ENCODE data around the gene FCHSD2. TPM values are rescaled to one million over a fixed set of nuclear protein-coding genes. Genes with fewer than 3 reads are reported as not detected.
A peak's percentile ranks its signal among the peaks of the same experiment; 100 is the strongest.

Gene FCHSD2
- total RNA-seq (ENCODE audit: unreplicated experiment), result 19.7 TPM
- long read RNA-seq, partial matches to known transcripts, result 0 of 1 reads
- long read RNA-seq, other reads (novel, unspliced or antisense), result 1 of 1 reads

DNA sequence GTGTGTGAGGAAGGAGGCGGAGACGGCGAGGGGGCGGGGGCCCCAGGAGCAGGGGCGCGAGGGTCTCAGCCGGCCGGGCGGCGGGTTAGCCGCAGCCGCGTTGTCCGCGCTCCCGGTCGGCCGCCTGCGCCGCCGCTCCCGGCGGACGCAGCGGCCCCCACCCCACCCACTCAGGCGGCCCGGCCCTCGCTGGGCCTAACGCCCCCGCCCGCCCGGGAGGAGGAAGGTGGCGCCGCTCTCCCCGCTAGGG lies at the start of gene FCHSD2:
TSS of gene FCHSD2 (minus strand) at position 191 of the 250 bp plus-strand sequence. CDS start 441 bp downstream, outside the sequence.
- Mint-ChIP-seq H3K27ac (ENCODE audit: unreplicated experiment) (peak within 1 kb of the TSS; percentile 92), H3K4me3 (ENCODE audit: unreplicated experiment) (peak within 1 kb of the TSS; percentile 97), H3K27me3 (ENCODE audit: unreplicated experiment) (peaks cover 3% of the 10 kb centered on the region), H3K4me1 (ENCODE audit: low read depth, unreplicated experiment) (peaks cover 8% of the 10 kb centered on the region), H3K9me3 (ENCODE audit: unreplicated experiment) (peaks cover 5% of the 10 kb centered on the region), H3K36me3 (ENCODE audit: unreplicated experiment) (no peaks in the 10 kb centered on the region)
- TF ChIP-seq CTCF (IDR thresholded peaks at IDR 0.05; ENCODE audit: partially characterized antibody, unreplicated experiment), result no peak
- no peak for DNase-seq

GRCh38 chr11:73191151-73191550 lies 49.0 kb upstream of the FCHSD2 start:
- Mint-ChIP-seq H3K27ac (ENCODE audit: unreplicated experiment) (no peak overlapping the region), H3K9me3 (ENCODE audit: unreplicated experiment) (peaks cover 2% of the 10 kb centered on the region), H3K4me3 (ENCODE audit: unreplicated experiment) (no peak overlapping the region), H3K36me3 (ENCODE audit: unreplicated experiment) (no peaks in the 10 kb centered on the region), H3K4me1 (ENCODE audit: low read depth, unreplicated experiment) (peaks cover 2% of the 10 kb centered on the region), H3K27me3 (ENCODE audit: unreplicated experiment) (no peaks in the 10 kb centered on the region)
- peak; percentile 7 for DNase-seq
- TF ChIP-seq CTCF (IDR thresholded peaks at IDR 0.05; ENCODE audit: partially characterized antibody, unreplicated experiment), result no peak

GRCh38 chr11:73190557-73190885 lies 48.4 kb upstream of the FCHSD2 start:
- no peak overlapping the region for H3K27ac Mint-ChIP-seq (ENCODE audit: unreplicated experiment)
- H3K4me1 Mint-ChIP-seq (ENCODE audit: low read depth, unreplicated experiment), result peaks cover 2% of the 10 kb centered on the region
- no peak for TF ChIP-seq CTCF (IDR thresholded peaks at IDR 0.05; ENCODE audit: partially characterized antibody, unreplicated experiment)

DNA sequence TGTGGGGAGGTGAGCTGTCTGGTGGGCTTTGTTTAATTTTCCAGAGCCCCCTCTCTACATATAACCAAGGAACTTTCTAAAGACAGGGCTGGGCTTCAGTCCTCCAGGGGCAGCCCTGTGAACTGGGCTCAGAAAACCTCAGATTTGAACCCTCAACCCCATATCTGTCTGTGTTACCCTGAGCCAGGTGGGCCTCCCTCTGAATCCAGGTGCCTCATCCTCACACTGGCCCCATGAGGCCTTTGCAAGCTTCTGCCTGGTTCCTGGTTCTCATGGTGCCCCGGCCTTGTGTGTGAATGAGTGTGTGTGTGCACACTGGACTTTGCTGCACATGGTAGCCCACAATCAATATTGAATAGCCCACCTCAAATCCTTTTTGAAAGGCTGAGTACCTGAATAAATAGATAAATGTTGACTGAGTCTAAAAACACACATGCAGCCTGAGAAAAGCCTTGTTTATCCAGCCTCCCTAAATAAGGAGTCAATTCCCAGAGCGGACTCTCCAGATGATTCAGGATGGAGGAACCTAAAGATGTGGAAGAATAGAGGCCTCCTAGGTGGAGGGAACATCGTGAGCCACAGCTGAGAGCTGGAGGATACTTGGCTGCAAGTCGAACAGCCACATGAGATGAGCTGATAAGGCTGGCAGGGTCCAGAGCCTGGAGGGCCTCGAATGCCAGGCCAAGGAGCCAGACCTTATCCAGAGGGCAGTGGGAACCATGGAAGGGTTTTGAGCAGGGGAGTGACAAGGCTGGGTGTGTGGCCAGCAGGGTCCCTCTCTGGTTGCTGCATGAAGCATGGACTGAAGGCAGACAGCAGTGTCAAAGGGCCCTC lies 47.8 kb upstream of the FCHSD2 start:
- Mint-ChIP-seq H3K9me3 (ENCODE audit: unreplicated experiment) (peaks cover 2% of the 10 kb centered on the region), H3K27ac (ENCODE audit: unreplicated experiment) (no peak overlapping the region), H3K4me3 (ENCODE audit: unreplicated experiment) (no peak overlapping the region), H3K4me1 (ENCODE audit: low read depth, unreplicated experiment) (peaks cover 2% of the 10 kb centered on the region), H3K27me3 (ENCODE audit: unreplicated experiment) (no peaks in the 10 kb centered on the region), H3K36me3 (ENCODE audit: unreplicated experiment) (no peaks in the 10 kb centered on the region)
- DNase-seq, result peak; percentile 9
- TF ChIP-seq CTCF (IDR thresholded peaks at IDR 0.05; ENCODE audit: partially characterized antibody, unreplicated experiment), result no peak

More at GRCh38 chr11:73190557-73190885, 48.4 kb upstream of the FCHSD2 start:
- Mint-ChIP-seq H3K9me3 (ENCODE audit: unreplicated experiment) (peaks cover 2% of the 10 kb centered on the region), H3K4me3 (ENCODE audit: unreplicated experiment) (no peak overlapping the region), H3K27me3 (ENCODE audit: unreplicated experiment) (no peaks in the 10 kb centered on the region), H3K36me3 (ENCODE audit: unreplicated experiment) (no peaks in the 10 kb centered on the region)
- no peak for DNase-seq

DNA sequence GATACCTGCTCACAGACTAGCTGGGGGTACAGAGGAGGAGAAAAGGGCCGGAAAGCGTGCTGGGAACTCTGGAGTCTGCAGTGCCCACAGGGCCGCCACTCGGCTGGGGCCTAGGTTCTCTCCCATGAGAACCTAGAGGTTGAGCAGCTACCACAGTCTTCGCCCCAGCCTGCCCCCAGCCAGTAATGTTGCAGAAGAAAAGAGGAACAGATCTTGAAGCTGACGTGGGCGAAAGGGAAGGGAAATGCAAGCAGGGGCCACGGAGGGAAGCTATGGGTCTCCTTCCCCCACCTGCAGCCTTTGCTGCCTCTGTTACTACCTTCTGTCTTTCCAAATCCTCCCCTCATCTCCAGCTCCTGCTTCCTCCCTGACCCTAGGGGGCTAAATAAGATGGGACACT lies 47.2 kb upstream of the FCHSD2 start:
- Mint-ChIP-seq H3K4me3 (ENCODE audit: unreplicated experiment) (no peak overlapping the region), H3K4me1 (ENCODE audit: low read depth, unreplicated experiment) (peaks cover 2% of the 10 kb centered on the region), H3K27ac (ENCODE audit: unreplicated experiment) (no peak overlapping the region), H3K27me3 (ENCODE audit: unreplicated experiment) (no peaks in the 10 kb centered on the region), H3K9me3 (ENCODE audit: unreplicated experiment) (peaks cover 2% of the 10 kb centered on the region), H3K36me3 (ENCODE audit: unreplicated experiment) (no peaks in the 10 kb centered on the region)
- DNase-seq, result no peak
- TF ChIP-seq CTCF (IDR thresholded peaks at IDR 0.05; ENCODE audit: partially characterized antibody, unreplicated experiment), result no peak
